Measurements from ENCODE around the gene CHD1L. TPM values are rescaled to one million over a fixed set of nuclear protein-coding genes. Genes with fewer than 3 reads are reported as not detected.

Gene CHD1L
- total and polyA plus RNA-seq, 2 of the 13 experiments (the other 11 are each of a cell fraction or from before 2014, with no cell fraction given), result 74.3 to 111 TPM

DNA sequence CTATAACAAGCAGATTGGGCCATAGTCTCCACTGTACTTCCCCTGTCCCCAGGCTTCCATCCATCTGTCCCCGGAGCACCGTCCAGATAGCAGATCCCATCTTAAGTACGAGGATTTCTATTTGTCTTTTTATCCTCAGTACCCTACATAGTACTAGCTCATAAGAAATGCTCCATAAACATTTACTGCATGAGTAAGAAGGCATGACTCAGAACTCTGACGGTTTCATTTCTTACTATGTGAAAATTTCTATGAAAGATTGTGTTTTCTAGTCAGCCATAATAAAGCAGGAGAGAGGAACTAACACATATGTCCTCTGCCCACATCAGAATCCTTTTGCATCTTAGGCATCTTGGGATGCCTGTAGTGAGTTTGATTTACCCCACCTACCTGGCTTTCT, 49.5 kb downstream of the CHD1L start (continued):
- no peak for TF ChIP-seq AGO2 (optimal IDR thresholded peaks at IDR 0.05; ENCODE audit: low read depth, low read length)
- TF ChIP-seq ZFX (CRISPR knock-in tag; IDR thresholded peaks at IDR 0.05; ENCODE audit: low read depth), result no peak
- TF ChIP-seq, protein P1, sequence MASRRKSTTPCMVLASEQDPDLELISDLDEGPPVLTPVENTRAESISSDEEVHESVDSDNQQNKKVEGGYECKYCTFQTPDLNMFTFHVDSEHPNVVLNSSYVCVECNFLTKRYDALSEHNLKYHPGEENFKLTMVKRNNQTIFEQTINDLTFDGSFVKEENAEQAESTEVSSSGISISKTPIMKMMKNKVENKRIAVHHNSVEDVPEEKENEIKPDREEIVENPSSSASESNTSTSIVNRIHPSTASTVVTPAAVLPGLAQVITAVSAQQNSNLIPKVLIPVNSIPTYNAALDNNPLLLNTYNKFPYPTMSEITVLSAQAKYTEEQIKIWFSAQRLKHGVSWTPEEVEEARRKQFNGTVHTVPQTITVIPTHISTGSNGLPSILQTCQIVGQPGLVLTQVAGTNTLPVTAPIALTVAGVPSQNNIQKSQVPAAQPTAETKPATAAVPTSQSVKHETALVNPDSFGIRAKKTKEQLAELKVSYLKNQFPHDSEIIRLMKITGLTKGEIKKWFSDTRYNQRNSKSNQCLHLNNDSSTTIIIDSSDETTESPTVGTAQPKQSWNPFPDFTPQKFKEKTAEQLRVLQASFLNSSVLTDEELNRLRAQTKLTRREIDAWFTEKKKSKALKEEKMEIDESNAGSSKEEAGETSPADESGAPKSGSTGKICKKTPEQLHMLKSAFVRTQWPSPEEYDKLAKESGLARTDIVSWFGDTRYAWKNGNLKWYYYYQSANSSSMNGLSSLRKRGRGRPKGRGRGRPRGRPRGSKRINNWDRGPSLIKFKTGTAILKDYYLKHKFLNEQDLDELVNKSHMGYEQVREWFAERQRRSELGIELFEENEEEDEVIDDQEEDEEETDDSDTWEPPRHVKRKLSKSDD (CRISPR knock-in tag; IDR thresholded peaks at IDR 0.05; ENCODE audit: low read depth), result no peak
- TF ChIP-seq RBAK (CRISPR knock-in tag; IDR thresholded peaks at IDR 0.05), result no peak
- no peak for TF ChIP-seq SNAI1 (CRISPR knock-in tag; IDR thresholded peaks at IDR 0.05; ENCODE audit: borderline replicate concordance)
- no peak for TF ChIP-seq CC2D1A (CRISPR knock-in tag; IDR thresholded peaks at IDR 0.05)
- no peak for TF ChIP-seq ZNF441 (CRISPR knock-in tag; IDR thresholded peaks at IDR 0.05; ENCODE audit: borderline replicate concordance)
- TF ChIP-seq PHF20 (CRISPR knock-in tag; IDR thresholded peaks at IDR 0.05), result no peak
- no peak for TF ChIP-seq ZMYM4 (CRISPR knock-in tag; IDR thresholded peaks at IDR 0.05)

DNA sequence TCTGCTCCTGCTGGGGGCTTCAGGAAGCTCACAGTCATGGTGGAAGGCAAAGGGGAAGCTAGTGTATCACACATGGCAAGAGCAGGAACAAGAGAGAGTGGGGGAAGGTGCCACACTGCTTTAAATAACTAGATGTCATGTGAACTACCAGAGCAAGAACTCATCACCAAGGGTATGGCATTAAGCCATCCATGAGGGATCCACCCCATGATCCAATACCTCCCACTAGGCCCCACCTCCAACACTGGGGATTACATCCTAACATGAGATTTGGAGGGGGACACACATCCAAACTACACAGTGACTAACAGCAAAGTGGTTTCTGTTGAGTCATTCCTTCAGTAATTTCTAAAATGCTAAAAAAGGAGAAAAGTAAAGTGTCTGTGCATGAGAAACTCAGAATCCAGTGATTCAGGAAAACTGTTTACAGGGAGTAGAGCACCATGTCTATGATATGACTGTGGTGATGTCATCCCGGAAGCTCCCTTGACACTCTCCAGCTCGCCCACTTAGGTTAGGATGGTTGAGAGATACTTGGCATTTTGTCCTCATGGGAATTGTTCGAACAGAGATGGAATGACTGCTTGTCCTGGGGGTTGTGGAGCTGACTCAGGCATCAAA, 50.3 kb downstream of the CHD1L start:
- Histone ChIP-seq H2AFZ (ENCODE audit: low read length) (no peak overlapping the region), H3K4me2 (ENCODE audit: low read depth, low read length) (no peak overlapping the region), H3K79me2 (ENCODE audit: insufficient read depth, low read length) (no peaks in the 10 kb centered on the region), H3K9me3 (ENCODE audit: low read length) (no peaks in the 10 kb centered on the region), H3K4me1 (ENCODE audit: insufficient read depth, low read length) (no peaks in the 10 kb centered on the region), H3K27me3 (ENCODE audit: control insufficient read depth in 1 of 2, insufficient read depth in 2 of 2, low read length in 2 of 2) (no peaks in the 10 kb centered on the region), H3K9ac (ENCODE audit: insufficient read depth, low read depth, low read length) (no peak overlapping the region), H3K36me3 (replicated peaks in 1 of 2; ENCODE audit: control insufficient read depth in 1 of 2, insufficient read depth in 2 of 2, low read length in 2 of 2) (peaks cover 26 to 94% of the 10 kb centered on the region in 2 experiments), H3K4me3 (replicated peaks in 1 of 3; ENCODE audit: insufficient read depth in 1 of 3, low read depth in 2 of 3, low read length in 3 of 3) (no peak overlapping the region), H3K27ac (ENCODE audit: extremely low read length, insufficient read depth, low read length) (no peak overlapping the region), H4K20me1 (ENCODE audit: insufficient read depth, low read length) (no peaks in the 10 kb centered on the region)
- POLR2A ChIA-PET, result no interaction called here
- 98% methylated on average over 3 of the region's 3 CpGs for WGBS (ENCODE audit: low lambda C conversion rate)
- DNase-seq (ENCODE audit: low spot score) (no peak), FAIRE-seq (no peak), ATAC-seq (no peak)
- intact Hi-C loops (cut with micrococcal nuclease; ENCODE audit: unreplicated experiment), result no loop called here
- BruUV-seq (replicated peaks), result no TSS peak
- CTCF ChIA-PET (ENCODE audit: low intra/inter-chr PET ratio, low total read pairs), result no interaction called here
- in situ Hi-C loops (cut with HindIII; ENCODE audit: extremely low pct_ligation_motif_present, low pct_unique_long_range_greater_than_20kb), result no loop called here
- TF ChIP-seq SALL1 (CRISPR knock-in tag; IDR thresholded peaks at IDR 0.05) (no peak), ZNF891 (CRISPR knock-in tag; IDR thresholded peaks at IDR 0.05) (no peak), CENPX (CRISPR knock-in tag; IDR thresholded peaks at IDR 0.05) (no peak), REXO4 (CRISPR knock-in tag; IDR thresholded peaks at IDR 0.05; ENCODE audit: borderline replicate concordance) (no peak), MTF2 (CRISPR knock-in tag; IDR thresholded peaks at IDR 0.05; ENCODE audit: borderline replicate concordance) (no peak), ZNF451 (CRISPR knock-in tag; IDR thresholded peaks at IDR 0.05) (no peak), ZFX (CRISPR knock-in tag; IDR thresholded peaks at IDR 0.05; ENCODE audit: low read depth) (no peak)
- TF ChIP-seq, protein P2, sequence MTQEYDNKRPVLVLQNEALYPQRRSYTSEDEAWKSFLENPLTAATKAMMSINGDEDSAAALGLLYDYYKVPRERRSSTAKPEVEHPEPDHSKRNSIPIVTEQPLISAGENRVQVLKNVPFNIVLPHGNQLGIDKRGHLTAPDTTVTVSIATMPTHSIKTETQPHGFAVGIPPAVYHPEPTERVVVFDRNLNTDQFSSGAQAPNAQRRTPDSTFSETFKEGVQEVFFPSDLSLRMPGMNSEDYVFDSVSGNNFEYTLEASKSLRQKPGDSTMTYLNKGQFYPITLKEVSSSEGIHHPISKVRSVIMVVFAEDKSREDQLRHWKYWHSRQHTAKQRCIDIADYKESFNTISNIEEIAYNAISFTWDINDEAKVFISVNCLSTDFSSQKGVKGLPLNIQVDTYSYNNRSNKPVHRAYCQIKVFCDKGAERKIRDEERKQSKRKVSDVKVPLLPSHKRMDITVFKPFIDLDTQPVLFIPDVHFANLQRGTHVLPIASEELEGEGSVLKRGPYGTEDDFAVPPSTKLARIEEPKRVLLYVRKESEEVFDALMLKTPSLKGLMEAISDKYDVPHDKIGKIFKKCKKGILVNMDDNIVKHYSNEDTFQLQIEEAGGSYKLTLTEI (CRISPR knock-in tag; conservative IDR thresholded peaks at IDR 0.05), result no peak
- TF ChIP-seq, protein P3, sequence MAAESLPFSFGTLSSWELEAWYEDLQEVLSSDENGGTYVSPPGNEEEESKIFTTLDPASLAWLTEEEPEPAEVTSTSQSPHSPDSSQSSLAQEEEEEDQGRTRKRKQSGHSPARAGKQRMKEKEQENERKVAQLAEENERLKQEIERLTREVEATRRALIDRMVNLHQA (CRISPR knock-in tag; IDR thresholded peaks at IDR 0.05), result no peak
- TF ChIP-seq, protein P4, sequence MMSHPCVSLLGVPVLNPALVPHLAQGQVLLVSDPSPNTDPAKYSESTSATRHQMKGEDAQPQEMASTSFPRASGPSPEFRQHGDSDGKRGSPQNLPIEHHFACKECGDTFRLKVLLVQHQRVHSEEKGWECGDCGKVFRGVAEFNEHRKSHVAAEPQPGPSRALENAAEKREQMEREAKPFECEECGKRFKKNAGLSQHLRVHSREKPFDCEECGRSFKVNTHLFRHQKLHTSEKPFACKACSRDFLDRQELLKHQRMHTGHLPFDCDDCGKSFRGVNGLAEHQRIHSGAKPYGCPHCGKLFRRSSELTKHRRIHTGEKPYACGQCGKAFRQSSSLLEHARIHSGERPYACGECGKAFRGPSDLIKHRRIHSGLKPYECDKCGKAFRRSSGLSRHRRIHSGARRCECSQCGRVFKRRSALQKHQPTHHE (CRISPR knock-in tag; IDR thresholded peaks at IDR 0.05; ENCODE audit: borderline replicate concordance), result no peak
